ENCODE measurements around the gene MBD6. TPM values are rescaled to one million over a fixed set of nuclear protein-coding genes. Genes with fewer than 3 reads are reported as not detected.
"Not testable (repeated sequence)": the region's sequence is repeated elsewhere in the genome, so short reads cannot be mapped to it uniquely, and the experiment has no call there.

MBD6 gene
- polyA plus RNA-seq, 2 of the 4 experiments (the other 2 are of a cell fraction) = 4.6 to 24.2 TPM

- ATAC-seq = no peak
- no peak overlapping the region for H3K4me2 ChIP-seq
- ChIA-PET CTCF (no interaction called here), POLR2A (no interaction called here)
- WGBS (ENCODE audit: missing lambda C conversion rate) = 91% methylated on average over 4 of the region's 4 CpGs
- no peak for TF ChIP-seq FOXS1 (CRISPR knock-in tag; IDR thresholded peaks at IDR 0.05)
- TF ChIP-seq HOXA7 (CRISPR knock-in tag; IDR thresholded peaks at IDR 0.05) = no peak
- no peak for TF ChIP-seq POLR2A (IDR thresholded peaks at IDR 0.05; ENCODE audit: low read length)
- TF ChIP-seq ZC3H11A (IDR thresholded peaks at IDR 0.05) = no peak
- TF ChIP-seq TFCP2L1 (CRISPR knock-in tag; IDR thresholded peaks at IDR 0.05) = no peak
- TF ChIP-seq USF2 (IDR thresholded peaks at IDR 0.05) = no peak
- TF ChIP-seq MAFK (IDR thresholded peaks at IDR 0.05; ENCODE audit: partially characterized antibody) = no peak
- TF ChIP-seq RARB (CRISPR knock-in tag; IDR thresholded peaks at IDR 0.05) = no peak
- no peak for TF ChIP-seq CEBPB (IDR thresholded peaks at IDR 0.05)
- TF ChIP-seq BHLHE40 (IDR thresholded peaks at IDR 0.05; ENCODE audit: low read depth, low read length) = no peak
- TF ChIP-seq HOXB5 (CRISPR knock-in tag; IDR thresholded peaks at IDR 0.05) = no peak
- no peak for TF ChIP-seq CHD2 (IDR thresholded peaks at IDR 0.05; ENCODE audit: low read length, partially characterized antibody)
- no peak for TF ChIP-seq REST (IDR thresholded peaks at IDR 0.05)
- TF ChIP-seq KDM5A (IDR thresholded peaks at IDR 0.05) = no peak
- no peak for TF ChIP-seq CTCF (IDR thresholded peaks at IDR 0.05)
- no peak for TF ChIP-seq SMC3 (IDR thresholded peaks at IDR 0.05)
- TF ChIP-seq EP300 (IDR thresholded peaks at IDR 0.05) = no peak
- no peak for TF ChIP-seq KDM1A (IDR thresholded peaks at IDR 0.05; ENCODE audit: low read depth)
- no peak for TF ChIP-seq HMGXB4 (CRISPR knock-in tag; IDR thresholded peaks at IDR 0.05; ENCODE audit: borderline replicate concordance)
- no peak for TF ChIP-seq NR3C1 (IDR thresholded peaks at IDR 0.05)
- H3K27ac ChIP-seq = no peak overlapping the region
- H3K4me1 ChIP-seq = no peaks in the 10 kb centered on the region
- no peaks in the 10 kb centered on the region for H3K9me3 ChIP-seq
- no peak for FAIRE-seq
- no peak overlapping the region for H3K4me3 ChIP-seq
- DNase-seq (ENCODE audit: low read depth in 1 of 2, low spot score in 1 of 2) = no peak
Measured at GRCh38 chr12:57498571-57498970, 24.1 kb upstream of the MBD6 start.

GRCh38 chr12:57500213-57500612, 22.4 kb upstream of the MBD6 start:
- DNase-seq (ENCODE audit: low read depth in 1 of 2, low spot score in 1 of 2) = no peak
- POLR2A ChIA-PET = interaction anchor here (0.9 kb wide), 1 partner anchor 15 kb away, joined by 3 read pairs; no protein-coding TSS in a partner anchor
- no peaks in the 10 kb centered on the region for H3K4me1 ChIP-seq
- 95% methylated on average over 11 of the region's 11 CpGs for WGBS (ENCODE audit: missing lambda C conversion rate)
- TF ChIP-seq RAD21 (conservative IDR thresholded peaks at IDR 0.05 in 1 of 2, IDR thresholded peaks at IDR 0.05 in 1 of 2) (no peak), REST (IDR thresholded peaks at IDR 0.05) (no peak)
- CTCF ChIA-PET = interaction anchor here (1.0 to 1.4 kb wide), 3 partner anchors 11 to 37 kb away, joined by 3 to 5 read pairs (median 3); no protein-coding TSS in a partner anchor
- no peak for FAIRE-seq
- H3K27ac ChIP-seq = no peak overlapping the region
- no peak overlapping the region for H3K4me2 ChIP-seq
- no peak for ATAC-seq
- no peak overlapping the region for H3K4me3 ChIP-seq
- H3K9me3 ChIP-seq = no peaks in the 10 kb centered on the region

- ChIA-PET CTCF (interaction anchor here (1.3 to 2.4 kb wide), 3 partner anchors 9 to 44 kb away, joined by 4 to 15 read pairs (median 11); no protein-coding TSS in a partner anchor), POLR2A (interaction anchor here (0.7 kb wide), 2 partner anchors 9 to 128 kb away, joined by 5 to 13 read pairs; no protein-coding TSS in a partner anchor)
- WGBS (ENCODE audit: missing lambda C conversion rate) = 96% methylated on average over 22 of the region's 22 CpGs
- not testable (repeated sequence) for H3K9me3 ChIP-seq; H3K4me1 ChIP-seq; FAIRE-seq; DNase-seq (ENCODE audit: low read depth in 1 of 2, low spot score in 1 of 2); ATAC-seq; H3K27ac ChIP-seq; H3K4me2 ChIP-seq; H3K4me3 ChIP-seq
Measured at GRCh38 chr12:57502311-57502969, 20.2 kb upstream of the MBD6 start.

All from A549 (cell line).